ACC112 (cell line): Measurements from ENCODE around the gene TMEM63A.

ENCODE experiments used
- H2AFZ ChIP-seq: fragments of 200-600 bp; sonication (generic); one replicate; pipeline ENCODE4 v1.6.0; 2017; ENCODE audit warnings: antibody characterized with exemption, low read length; ENCODE audit not compliant: unreplicated experiment
- H3K27ac ChIP-seq: fragments of 200-600 bp; sonication (generic); 2 replicates; pipeline ENCODE4 v1.5.1; 2014; ENCODE audit warnings: low read depth, mild to moderate bottlenecking, antibody characterized with exemption, low read length, moderate library complexity
- H3K27me3 ChIP-seq: fragments of 200-600 bp; sonication (generic); 2 replicates; pipeline ENCODE4 v1.6.1; 2014; ENCODE audit warnings: mild to moderate bottlenecking, antibody characterized with exemption, low read length, moderate library complexity, mixed read lengths; ENCODE audit not compliant: insufficient read depth
- H3K36me3 ChIP-seq: fragments of 200-600 bp; sonication (generic); 2 replicates; pipeline ENCODE4 v1.6.1; 2016; ENCODE audit warnings: mild to moderate bottlenecking, antibody characterized with exemption, low read length, moderate library complexity, mixed read lengths; ENCODE audit not compliant: insufficient read depth
- H3K4me1 ChIP-seq: fragments of 200-600 bp; sonication (generic); one replicate; pipeline ENCODE4 v1.6.1; 2016; ENCODE audit warnings: low read length, mixed read lengths; ENCODE audit not compliant: insufficient read depth, unreplicated experiment, control insufficient read depth
- H3K4me3 ChIP-seq: fragments of 200-600 bp; sonication (generic); 2 replicates; pipeline ENCODE4 v1.5.1; 2014; ENCODE audit warnings: mild to moderate bottlenecking, low read depth, low read length
- H3K79me2 ChIP-seq: fragments of 200-600 bp; sonication (generic); one replicate; pipeline ENCODE4 v1.6.0; 2016; ENCODE audit warnings: low read length; ENCODE audit not compliant: control insufficient read depth, unreplicated experiment, insufficient read depth

Gene TMEM63A

DNA sequence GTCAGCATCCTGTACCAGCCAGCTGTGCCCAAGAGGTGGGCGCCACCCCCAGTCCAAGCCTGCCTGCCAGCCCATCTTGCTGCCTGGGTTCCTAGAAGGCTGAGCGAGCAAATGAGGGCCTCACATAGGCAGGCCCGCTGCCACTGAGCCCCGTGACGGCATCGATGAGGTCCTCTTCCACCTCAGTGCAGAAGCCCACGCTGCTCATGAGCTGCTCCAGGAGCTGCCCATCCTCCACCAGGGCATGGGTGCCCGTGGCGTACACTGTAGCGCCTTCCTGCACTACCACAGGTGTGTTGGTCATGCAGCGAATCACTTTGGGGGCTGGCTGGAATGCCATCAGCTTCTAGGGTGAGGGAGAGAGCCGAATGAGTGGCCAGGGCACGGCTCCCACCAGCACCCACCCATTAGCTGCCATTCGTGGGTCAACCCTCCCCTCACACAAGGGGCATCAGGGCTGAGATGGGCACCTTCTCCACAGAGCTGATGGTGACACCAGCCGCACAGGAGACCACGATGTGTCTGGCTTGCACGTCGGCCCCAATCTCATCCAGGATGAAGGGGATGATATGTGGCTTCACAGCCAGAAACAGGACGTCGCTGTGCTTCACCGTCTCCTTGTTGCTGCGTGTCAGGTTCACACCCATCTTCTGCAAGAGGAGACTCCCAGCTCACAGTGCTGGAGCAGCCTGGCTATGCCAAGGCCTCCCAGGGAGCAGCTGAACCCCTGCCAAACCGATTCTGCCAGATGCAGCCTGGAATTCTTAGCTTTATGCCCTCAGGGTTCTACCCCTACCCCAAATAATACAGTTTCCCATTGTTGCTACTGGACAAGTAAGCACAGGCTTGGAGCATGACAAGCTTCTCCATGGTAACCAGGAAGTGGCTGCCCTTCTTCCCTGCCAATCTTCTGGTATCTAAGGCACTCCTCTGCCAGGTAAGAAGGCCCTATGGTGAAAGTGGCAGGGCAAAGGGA is 39.8 kb upstream of the TMEM63A start:
- no peak overlapping the region for H2AFZ ChIP-seq
- H3K27me3 ChIP-seq: no peaks in the 10 kb centered on the region
- peaks cover 26% of the 10 kb centered on the region for H3K79me2 ChIP-seq
- H3K4me1 ChIP-seq: peaks cover 19% of the 10 kb centered on the region
- no peak overlapping the region for H3K27ac ChIP-seq
- peak overlapping the region; percentile 99; the same call in 1 of the 2 replicates for H3K4me3 ChIP-seq
- H3K36me3 ChIP-seq: no peaks in the 10 kb centered on the region

DNA sequence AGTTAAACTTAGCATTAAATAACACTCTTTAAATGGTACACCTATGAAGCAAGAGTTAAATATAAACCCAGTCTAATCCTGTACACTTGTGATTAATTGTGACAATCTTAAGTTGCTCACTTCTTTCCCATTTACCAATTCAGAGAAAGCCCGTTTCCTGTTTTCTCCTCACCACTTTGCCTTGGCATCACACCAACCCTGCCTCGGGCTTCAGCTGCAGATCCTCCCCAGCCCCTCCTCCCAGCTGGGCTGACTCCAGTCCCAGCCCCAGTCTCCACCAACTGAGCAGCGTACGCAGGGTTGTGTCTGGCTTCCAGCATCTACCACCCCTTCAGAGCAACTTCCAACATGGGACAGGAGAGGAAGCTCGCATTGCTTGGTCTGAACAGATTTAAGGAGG is 37.7 kb upstream of the TMEM63A start:
- no peak overlapping the region for H3K4me3 ChIP-seq
- peaks cover 26% of the 10 kb centered on the region for H3K79me2 ChIP-seq
- H3K27me3 ChIP-seq: no peaks in the 10 kb centered on the region
- peak overlapping the region; percentile 34; the same call in 1 of the 2 replicates for H3K27ac ChIP-seq
- H3K4me1 ChIP-seq: peaks cover 19% of the 10 kb centered on the region
- H2AFZ ChIP-seq: no peak overlapping the region
- no peaks in the 10 kb centered on the region; the same call in 1 of the 2 replicates for H3K36me3 ChIP-seq

DNA sequence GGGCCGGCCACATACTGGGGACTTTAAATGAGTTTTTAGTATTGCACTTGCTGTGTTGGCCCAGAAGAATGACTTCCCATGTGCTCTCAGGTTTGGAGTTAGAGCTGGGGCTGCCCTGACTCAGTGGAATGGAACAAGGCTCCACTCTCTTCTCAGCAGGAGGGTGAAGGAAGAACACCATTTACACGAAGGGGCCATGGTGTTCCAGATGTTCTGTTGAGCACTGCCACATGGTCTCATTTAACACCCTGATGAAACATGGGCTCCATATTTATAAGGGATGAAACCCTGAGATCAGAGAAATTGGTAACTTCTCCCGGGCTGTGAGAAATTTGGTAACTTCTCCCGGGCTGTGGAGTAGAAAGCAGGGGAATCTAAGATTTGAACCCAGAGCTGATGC is 36.1 kb upstream of the TMEM63A start:
- Histone ChIP-seq H3K4me3 (no peak overlapping the region), H3K36me3 (no peaks in the 10 kb centered on the region; the same call in 1 of the 2 replicates), H3K4me1 (peaks cover 19% of the 10 kb centered on the region), H3K27ac (no peak overlapping the region), H3K27me3 (no peaks in the 10 kb centered on the region), H2AFZ (no peak overlapping the region), H3K79me2 (peaks cover 19% of the 10 kb centered on the region)

DNA sequence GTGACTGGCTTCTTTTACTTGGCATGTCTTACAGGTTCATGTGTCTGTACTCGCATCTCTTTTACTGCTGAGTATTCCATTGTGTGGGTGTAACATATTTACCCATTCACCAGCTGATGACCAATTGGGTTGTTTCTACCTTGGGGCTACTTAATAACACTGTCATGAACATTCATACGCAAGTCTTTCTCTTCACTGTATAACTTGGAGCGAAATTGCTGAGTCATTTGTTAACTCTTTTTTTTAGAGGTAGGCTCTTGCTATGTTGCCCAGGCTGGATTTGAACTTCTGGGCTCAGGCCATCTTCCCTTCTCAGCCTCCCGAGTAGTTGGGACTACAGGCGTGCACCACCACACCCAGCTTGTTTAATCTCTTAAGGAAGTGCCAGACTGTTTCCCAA is 35.4 kb upstream of the TMEM63A start:
- Histone ChIP-seq H2AFZ (no peak overlapping the region), H3K79me2 (peaks cover 11% of the 10 kb centered on the region), H3K36me3 (no peaks in the 10 kb centered on the region; the same call in 1 of the 2 replicates), H3K4me1 (peaks cover 12% of the 10 kb centered on the region), H3K4me3 (no peak overlapping the region), H3K27me3 (no peaks in the 10 kb centered on the region), H3K27ac (no peak overlapping the region)

DNA sequence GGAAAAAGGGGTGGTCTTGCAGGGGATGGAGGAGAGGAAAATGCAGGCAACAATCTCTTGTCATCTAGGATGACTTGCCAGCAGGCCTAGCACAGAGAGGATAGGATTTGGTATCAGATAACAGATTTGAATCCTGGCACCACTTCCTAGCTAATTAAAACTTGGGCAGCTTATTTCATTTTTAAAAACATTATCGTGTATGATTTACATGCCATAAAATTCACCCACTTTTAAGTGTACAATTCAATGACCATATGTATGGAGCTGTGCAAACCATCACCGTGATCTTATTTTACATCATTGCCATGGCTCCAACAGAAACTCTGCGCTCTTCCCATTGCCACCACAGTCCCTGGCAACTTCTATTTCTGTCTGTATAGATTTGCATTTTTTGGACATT is 34.9 kb upstream of the TMEM63A start:
- no peaks in the 10 kb centered on the region for H3K27me3 ChIP-seq
- H3K4me1 ChIP-seq: peaks cover 11% of the 10 kb centered on the region
- H3K27ac ChIP-seq: no peak overlapping the region
- H3K36me3 ChIP-seq: no peaks in the 10 kb centered on the region; the same call in 1 of the 2 replicates
- H3K79me2 ChIP-seq: peaks cover 7% of the 10 kb centered on the region
- H2AFZ ChIP-seq: no peak overlapping the region
- no peak overlapping the region for H3K4me3 ChIP-seq

DNA sequence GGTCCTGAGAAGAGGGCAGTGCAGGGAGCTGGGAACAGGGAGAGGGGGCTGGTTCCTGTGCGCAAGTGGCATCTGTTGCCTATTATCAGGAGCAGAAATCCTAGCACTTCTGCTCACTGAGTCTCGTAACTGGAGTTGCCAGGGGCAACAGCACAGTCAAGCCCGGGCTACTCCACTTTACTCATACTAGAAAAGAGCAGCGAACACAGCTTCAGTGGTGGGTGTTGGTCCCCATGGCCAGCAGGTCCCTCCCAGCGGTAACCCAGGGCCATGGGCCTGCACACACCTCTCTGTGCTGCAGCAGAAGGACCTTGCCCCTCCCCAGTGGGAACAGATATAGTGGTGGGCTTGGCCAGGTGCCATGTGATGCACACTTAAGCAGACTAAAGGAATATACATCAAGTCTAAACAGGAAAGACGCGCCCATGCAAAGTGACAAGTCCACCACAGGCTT is 33.4 kb upstream of the TMEM63A start:
- Histone ChIP-seq H3K27me3 (no peaks in the 10 kb centered on the region), H3K27ac (no peak overlapping the region), H3K4me1 (peaks cover 11% of the 10 kb centered on the region), H3K36me3 (no peaks in the 10 kb centered on the region; the same call in 1 of the 2 replicates), H2AFZ (no peak overlapping the region), H3K4me3 (no peak overlapping the region), H3K79me2 (no peaks in the 10 kb centered on the region)

DNA sequence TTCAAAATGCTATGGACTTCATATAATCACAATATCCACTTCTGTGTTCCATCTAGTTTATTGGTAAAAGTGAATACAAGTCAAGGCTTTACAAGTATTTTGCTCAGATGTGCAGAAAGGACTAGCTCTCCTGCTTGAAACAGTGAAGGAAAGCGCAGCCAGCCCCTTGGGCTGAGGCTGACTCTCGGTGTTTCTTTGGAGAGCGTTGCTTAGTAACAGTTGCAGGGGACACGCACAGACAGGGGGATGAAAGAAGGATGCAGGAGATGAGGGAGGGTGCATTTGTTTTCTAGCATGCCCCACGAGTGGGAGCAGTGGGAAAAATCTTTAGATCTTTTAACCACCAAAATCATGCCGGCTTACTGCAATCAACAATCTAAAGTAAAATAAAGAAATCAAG is 32.8 kb upstream of the TMEM63A start:
- no peak overlapping the region for H3K27ac ChIP-seq
- H2AFZ ChIP-seq: no peak overlapping the region
- no peaks in the 10 kb centered on the region for H3K79me2 ChIP-seq
- no peaks in the 10 kb centered on the region; the same call in 1 of the 2 replicates for H3K36me3 ChIP-seq
- no peaks in the 10 kb centered on the region for H3K27me3 ChIP-seq
- H3K4me3 ChIP-seq: no peak overlapping the region
- peaks cover 9% of the 10 kb centered on the region for H3K4me1 ChIP-seq

DNA sequence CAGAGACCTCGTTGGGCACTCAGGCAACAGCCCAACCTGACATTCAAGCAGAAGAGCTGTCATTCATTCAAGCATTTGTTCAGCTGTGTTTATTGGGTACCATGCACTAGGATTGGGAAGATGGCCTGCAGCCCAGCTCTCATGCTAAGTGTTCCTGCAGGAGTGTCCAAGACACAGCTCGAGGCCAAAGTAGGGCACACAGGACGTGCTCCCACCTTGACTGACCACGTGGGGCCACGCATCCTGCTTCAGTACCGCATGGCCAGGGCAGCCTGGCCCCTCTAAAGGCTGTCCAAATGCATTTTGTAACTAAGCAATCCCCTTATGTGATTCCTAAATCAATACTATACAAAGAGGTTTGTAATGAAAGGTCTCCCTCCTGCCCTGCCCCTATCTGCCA is 32.2 kb upstream of the TMEM63A start:
- no peaks in the 10 kb centered on the region for H3K79me2 ChIP-seq
- peaks cover 4% of the 10 kb centered on the region for H3K4me1 ChIP-seq
- H3K36me3 ChIP-seq: no peaks in the 10 kb centered on the region; the same call in 1 of the 2 replicates
- H2AFZ ChIP-seq: no peak overlapping the region
- H3K27me3 ChIP-seq: no peaks in the 10 kb centered on the region
- no peak overlapping the region for H3K27ac ChIP-seq
- no peak overlapping the region for H3K4me3 ChIP-seq

DNA sequence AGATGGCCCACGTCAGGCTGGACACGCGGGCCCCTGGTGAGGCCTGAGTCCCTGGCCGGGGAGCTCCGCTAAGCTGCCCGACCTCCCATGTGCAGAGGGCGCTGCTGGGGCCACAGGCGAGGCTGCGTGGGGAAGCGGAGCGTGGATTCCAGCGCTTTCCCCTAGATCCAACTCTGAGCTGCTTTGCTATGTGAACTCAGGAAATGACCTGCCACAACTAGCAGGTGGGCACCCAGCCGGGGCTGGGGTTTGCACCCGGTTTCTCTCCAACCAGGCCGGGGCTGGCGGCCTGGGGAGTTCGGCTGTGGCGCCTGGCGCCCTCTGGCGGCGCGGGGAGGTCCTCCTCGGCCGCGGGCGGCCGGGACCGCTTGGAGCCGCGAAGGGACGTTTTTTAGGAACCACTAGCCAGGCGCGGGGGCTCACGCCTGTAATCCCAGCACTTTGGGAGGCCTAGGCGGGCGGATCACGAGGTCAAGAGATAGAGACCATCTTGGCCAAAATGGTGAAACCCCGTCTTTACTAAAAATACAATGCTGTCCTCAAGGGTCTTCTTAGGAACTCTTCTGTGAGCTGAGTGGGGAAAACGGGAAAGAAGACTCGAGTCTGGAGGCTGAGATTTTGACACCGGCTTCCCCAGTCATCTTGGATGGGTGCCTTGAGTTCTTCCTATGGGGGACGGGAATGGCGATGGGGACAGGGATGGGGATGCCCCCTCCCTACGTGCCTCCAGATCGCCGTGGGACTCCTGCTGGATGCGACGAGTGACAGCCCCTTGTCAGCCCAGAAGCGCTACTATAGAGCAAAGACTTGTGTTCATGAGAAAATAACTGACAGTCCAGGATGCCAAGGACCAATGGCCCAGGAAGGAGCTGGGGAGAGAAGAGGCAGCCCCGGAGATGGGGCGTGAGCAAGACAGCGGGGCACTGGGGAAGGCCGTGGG is 29.3 kb upstream of the TMEM63A start:
- H3K36me3 ChIP-seq: no peaks in the 10 kb centered on the region
- H3K4me1 ChIP-seq: no peaks in the 10 kb centered on the region
- no peak overlapping the region for H2AFZ ChIP-seq
- H3K4me3 ChIP-seq: peak overlapping the region; percentile 38
- H3K27me3 ChIP-seq: no peaks in the 10 kb centered on the region
- H3K27ac ChIP-seq: no peak overlapping the region
- no peaks in the 10 kb centered on the region for H3K79me2 ChIP-seq

DNA sequence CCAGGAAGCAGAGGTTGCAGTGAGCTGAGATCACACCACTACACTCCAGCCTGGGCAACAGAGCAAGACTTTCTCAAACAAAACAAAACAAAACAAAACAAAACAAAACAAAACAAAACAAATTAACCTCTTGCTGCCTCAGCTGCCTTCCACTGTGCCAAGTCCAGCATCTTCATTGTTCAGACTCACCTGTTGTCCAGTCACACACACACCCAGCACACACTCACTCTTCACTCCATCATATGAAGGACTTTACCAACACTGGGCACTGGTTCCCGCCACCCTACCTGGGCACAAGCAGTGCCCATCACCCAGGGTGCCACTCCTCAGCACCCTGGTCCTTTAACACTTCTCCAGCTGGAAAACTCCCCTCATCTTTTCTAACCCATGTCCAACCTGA is 27.3 kb upstream of the TMEM63A start:
- Histone ChIP-seq H3K79me2 (no peaks in the 10 kb centered on the region), H3K27me3 (no peaks in the 10 kb centered on the region), H2AFZ (no peak overlapping the region), H3K27ac (no peak overlapping the region), H3K36me3 (no peaks in the 10 kb centered on the region), H3K4me1 (no peaks in the 10 kb centered on the region), H3K4me3 (no peak overlapping the region)
